GM13976 (cell line): ENCODE measurements around the gene NAP1L1.

Source experiments
- DNase-seq: peaks from one replicate; pipeline ENCODE4 v3.0.0; 2012; ENCODE audit warnings: low spot score
- CTCF ChIP-seq: IDR thresholded peaks from 2 replicates; pipeline ENCODE4 v1.5.1; 2012; ENCODE audit warnings: borderline replicate concordance, mild to moderate bottlenecking; ENCODE audit not compliant: insufficient read depth; ENCODE audit errors: extremely low read depth, missing control alignments, control extremely low read depth
- in situ Hi-C: fragments of 300-500 bp; cut with MboI; formaldehyde crosslinking; loops from one replicate; pipeline ENCODE4 v1.12.0; 2022; ENCODE audit warnings: low sequenced_read_pairs, mixed read lengths, inconsistent platforms; ENCODE audit not compliant: unreplicated experiment

Gene NAP1L1

GRCh38 chr12:76075448-76075847 lies 9.0 kb downstream of the NAP1L1 start:
- in situ Hi-C loops = loop anchor here (25.0 kb wide), 2 partner anchors 262 to 712 kb away; partner anchors contain the start of gene BBS10
- DNase-seq = no peak
- TF ChIP-seq CTCF = no peak

GRCh38 chr12:76074701-76075336 lies 9.7 kb downstream of the NAP1L1 start:
- no peak for DNase-seq
- TF ChIP-seq CTCF = no peak
- in situ Hi-C loops = loop anchor here (25.0 kb wide), 3 partner anchors 262 to 712 kb away; partner anchors contain the start of gene BBS10

GRCh38 chr12:76073561-76073960 lies 10.9 kb downstream of the NAP1L1 start:
- in situ Hi-C loops = loop anchor here (25.0 kb wide), 1 partner anchor 389 kb away; no protein-coding TSS in a partner anchor
- no peak for DNase-seq
- no peak for TF ChIP-seq CTCF

- no peak for DNase-seq
- TF ChIP-seq CTCF = no peak
- in situ Hi-C loops = loop anchor here (25.0 kb wide), 1 partner anchor 390 kb away; no protein-coding TSS in a partner anchor
These were observed 11.9 kb downstream of the NAP1L1 start for GRCh38 chr12:76072568-76072967.

GRCh38 chr12:76069339-76069738 lies 15.1 kb downstream of the NAP1L1 start:
- no peak for TF ChIP-seq CTCF
- in situ Hi-C loops = loop anchor here (25.0 kb wide), 1 partner anchor 393 kb away; no protein-coding TSS in a partner anchor
- DNase-seq = no peak

GRCh38 chr12:76065917-76066316 lies 18.6 kb downstream of the NAP1L1 start:
- TF ChIP-seq CTCF = no peak
- in situ Hi-C loops = loop anchor here (25.0 kb wide), 1 partner anchor 396 kb away; no protein-coding TSS in a partner anchor
- DNase-seq = no peak

GRCh38 chr12:76064904-76065303 lies 19.6 kb downstream of the NAP1L1 start:
- DNase-seq = no peak
- TF ChIP-seq CTCF = no peak
- in situ Hi-C loops = loop anchor here (25.0 kb wide), 1 partner anchor 397 kb away; no protein-coding TSS in a partner anchor
